T-helper 1 cell treated with Interleukin-12 subunit alpha and Interleukin-12 subunit beta and Interleukin-4 antibody, amounts not matched to agents 30 ng/mL and 1 ng/mL, for 36 hours (primary cell): ENCODE results near the gene VPS54. TPM values are rescaled to one million over a fixed set of nuclear protein-coding genes. Genes with fewer than 3 reads are reported as not detected.
"Not testable (repeated sequence)": the region's sequence is repeated elsewhere in the genome, so short reads cannot be mapped to it uniquely, and the experiment has no call there.

Experiments used
- intact Hi-C: fragments of 100-400 bp; cut with micrococcal nuclease; formaldehyde crosslinking; loops from one replicate; pipeline ENCODE4 v1.15.1; 2024
- total RNA-seq: library from RNA; stranded (reverse); gene quantifications from 2 replicates; pipeline ENCODE4 v1.2.3, GENCODE V29; 2022

The VPS54 gene
- total RNA-seq, 1 donor from 2014 or later, result 20.2 TPM

DNA sequence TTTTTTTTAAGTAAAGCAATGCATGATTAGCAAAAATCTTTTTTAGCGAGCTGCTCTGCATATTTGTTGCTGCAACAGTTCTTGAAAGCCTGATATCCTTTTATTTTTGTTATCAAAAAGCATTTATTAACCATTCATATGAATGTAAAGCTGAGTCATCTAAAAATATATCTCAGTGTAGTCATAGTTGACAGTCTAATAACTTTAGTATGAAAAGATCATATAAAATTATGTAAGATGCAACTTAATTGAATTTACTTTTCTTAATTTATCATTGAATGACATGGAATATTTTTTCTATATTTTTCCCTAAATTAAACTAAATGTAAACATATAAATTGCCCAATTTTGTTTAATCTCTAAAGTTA is 169.0 kb downstream of the VPS54 start:
- intact Hi-C loops, result loop anchor here (1.0 kb wide), 1 partner anchor 8 kb away; no protein-coding TSS in a partner anchor

DNA sequence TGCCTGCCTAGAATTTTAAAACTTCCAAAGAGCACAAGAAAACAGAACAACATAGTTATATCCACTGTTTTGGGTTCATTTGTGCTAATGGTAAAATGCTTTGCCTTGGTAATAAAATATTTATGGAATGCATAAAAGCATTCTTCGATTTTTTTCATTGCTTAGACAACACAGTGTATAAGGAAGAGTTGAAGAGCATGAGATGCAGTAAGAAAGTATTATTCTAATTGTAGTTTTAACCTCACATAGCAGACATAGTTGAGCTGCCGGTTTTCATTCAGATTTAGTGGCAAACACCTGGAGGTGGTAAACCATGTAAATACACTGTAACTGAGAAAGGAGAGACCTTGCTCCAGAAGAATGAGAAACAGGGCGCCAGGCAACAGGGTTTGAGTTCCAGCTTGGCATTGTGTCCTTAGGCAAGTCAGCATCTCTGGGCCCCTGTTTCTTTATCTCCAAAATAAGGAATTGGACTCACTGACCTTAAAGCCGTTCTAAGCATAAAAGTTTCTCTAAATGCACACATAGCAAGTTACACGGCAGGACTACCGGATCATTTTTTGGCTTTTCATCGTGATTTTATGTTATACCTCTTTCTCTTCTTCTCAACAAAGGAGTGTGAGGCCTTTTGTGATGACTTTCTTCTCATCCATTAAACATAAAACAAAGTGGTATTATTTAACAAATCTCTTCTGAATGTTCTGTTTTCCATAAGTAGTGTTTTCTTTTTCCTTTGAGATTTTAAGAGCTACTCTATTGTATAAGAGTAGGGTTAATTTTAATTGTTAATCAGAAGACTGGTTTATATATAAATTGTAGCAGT is 169.6 kb downstream of the VPS54 start:
- intact Hi-C loops, result loop anchor here (1.0 kb wide), 1 partner anchor 7 kb away; no protein-coding TSS in a partner anchor

DNA sequence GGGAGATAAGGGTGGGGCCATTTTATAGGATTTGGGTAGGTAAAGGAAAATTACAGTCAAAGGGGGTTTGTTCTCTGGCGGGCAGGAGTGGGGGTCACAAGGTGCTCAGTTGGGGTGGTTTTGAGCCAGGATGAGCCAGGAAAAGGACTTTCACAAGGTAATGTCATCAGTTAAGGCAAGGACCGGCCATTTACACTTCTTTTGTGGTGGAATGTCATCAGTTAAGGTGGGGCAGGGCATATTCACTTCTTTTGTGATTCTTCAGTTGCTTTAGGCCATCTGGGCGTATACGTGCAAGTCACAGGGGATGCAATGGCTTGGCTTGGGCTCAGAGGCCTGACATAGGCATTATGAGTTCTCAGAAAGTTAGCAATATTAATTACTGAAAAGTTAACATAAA is 171.7 kb downstream of the VPS54 start:
- intact Hi-C loops, result not testable (repeated sequence)

DNA sequence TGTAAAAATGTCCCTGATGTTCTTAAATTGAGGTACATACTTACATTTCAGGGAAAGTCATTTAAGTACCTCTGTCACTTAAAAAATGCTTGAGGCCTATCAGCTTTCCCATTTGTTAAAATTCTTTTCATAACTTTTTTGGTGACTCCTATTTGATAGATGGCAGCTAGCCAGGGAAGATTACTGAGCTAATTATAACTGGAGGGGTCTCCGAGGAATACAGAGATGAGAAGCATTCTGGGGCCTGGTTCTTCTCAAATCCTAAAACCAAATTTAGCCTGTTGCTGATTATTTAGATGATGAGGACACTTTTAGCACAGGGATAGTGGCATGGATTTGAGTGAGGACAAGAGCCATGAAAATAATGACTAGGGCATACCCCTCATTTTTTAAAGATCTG is 172.7 kb downstream of the VPS54 start:
- intact Hi-C loops, result no loop called here

DNA sequence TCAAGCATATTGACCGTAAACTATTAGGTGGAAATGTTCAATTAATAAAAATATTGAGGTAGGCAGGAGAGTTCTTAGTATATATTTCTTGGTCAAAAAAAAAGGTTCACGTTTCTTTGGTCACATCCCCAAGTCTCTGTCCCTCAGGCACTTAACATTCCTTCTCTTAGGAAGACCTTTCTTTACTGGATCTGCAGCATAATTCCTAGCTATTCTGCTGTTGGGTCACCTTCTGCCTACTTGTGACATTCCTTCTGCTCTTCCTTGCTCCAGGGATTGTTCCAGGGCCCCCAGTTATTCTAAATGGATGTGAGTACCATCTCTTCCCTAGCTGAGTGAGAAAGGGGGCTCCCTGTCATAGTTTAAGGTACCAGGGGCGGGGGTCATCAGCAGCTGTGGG is 173.4 kb downstream of the VPS54 start:
- intact Hi-C loops, result no loop called here

DNA sequence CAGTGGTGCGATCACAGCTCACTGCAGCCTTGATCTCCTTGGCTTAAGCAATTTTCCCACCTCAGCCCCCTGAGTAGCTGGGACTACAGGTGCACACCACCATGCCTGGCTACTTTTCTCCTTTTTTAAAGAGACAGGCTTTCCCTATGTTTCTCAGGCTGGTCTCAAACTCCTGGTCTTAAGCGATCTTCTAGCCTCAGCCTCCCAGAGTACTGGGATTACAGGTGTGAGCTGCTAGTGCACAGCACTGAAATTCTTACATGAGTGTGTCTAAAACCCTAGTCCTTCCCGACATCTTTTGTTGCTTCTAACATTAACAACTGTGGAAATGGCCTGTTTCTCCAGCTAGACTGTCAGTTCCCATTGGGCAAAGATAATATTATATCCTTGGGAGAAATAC is 174.6 kb downstream of the VPS54 start:
- intact Hi-C loops, result loop anchor here (5.0 kb wide), 7 partner anchors 193 to 1588 kb away; partner anchors contain the start of genes SERTAD2 and SPRED2

DNA sequence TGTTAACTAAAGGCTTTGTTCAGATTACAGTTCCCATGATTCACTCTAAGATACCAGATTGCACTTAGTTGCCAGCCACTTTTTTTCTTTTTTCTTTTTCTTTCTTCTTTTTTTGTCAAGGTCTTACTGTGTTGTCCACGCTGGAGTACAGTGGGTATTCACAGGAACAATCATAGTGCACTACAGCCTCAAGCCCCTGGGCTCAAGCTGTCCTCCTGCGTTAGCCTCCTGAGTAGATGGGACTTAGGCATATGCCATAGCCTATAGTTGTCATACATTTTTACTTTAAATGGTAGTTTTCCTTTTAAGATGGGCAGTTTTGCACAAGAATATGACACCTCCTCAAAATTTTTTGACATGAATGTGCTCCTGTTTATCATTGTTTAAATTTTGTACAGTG is 175.4 kb downstream of the VPS54 start:
- intact Hi-C loops, result loop anchor here (5.0 kb wide), 7 partner anchors 194 to 1589 kb away; partner anchors contain the start of genes SERTAD2 and SPRED2

DNA sequence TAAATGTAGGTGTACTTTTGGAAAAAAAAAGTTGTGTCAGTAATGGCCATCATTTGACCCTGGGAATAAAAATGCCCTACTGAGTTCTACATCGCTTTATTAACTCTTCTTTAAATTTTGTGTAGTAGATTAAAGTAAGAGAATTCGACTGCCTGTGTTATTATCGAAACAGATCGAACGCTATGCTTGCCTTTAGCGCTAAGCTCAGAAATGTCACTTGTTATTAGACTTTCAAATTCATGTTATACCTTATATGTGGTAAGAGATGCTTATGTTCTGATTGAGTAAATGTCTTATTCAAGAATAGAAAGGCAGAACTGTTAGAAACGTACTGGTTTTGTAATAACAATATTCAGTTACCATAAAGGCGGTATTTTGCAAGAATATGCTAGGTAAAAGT is 176.1 kb downstream of the VPS54 start:
- intact Hi-C loops, result loop anchor here (5.0 kb wide), 7 partner anchors 194 to 1589 kb away; partner anchors contain the start of genes SERTAD2 and SPRED2

DNA sequence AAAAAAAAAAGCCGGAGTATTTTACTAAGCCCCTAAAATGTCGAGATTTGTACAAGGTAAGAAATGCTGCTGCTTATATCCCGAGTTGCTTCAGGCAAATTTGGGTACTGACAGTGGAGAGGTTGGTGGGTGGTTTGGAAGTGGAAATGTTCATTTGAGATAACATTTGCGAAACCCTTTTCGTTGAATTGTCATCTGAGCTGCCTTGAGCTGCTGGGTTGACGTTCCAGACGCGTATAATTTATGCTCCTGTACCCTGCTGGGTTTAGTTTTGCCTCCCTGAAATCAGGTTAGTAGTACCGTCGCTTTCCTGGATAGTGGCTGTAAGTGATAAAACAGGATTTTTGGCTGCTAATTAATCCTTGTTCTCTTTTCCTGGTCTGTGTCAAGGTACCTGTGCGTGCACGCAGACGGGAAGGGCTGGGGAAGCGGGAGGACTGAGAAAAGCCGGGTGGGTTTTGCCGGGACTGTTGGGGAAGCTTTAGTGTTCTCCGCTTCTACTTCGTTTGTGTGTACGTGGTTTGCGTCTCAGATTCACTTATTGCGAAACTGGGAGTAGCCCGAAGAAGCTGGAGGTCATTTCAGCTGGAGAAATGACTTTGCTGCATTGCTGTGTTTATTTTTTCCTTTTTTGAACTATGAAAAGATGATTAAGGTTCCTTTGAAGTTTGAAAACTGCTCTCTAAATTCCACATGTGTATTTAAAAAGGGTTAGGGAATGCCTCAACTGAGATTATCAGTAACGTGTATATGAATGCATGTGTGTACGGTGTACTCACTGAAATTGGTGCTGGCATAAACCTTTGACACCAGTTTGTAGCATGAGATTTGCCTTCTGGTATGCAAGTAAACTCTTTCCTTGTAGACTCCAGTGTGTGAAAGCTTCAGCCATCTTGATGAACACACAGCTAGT is 176.8 kb downstream of the VPS54 start:
- intact Hi-C loops, result loop anchor here (1.0 to 5.0 kb wide), 10 partner anchors 8 to 1590 kb away; partner anchors contain the start of genes EHBP1, SERTAD2 and SPRED2

Other genes starting within 250 kb of the VPS54 start
- gene UGP2, start 177.5 kb downstream of the VPS54 start, total RNA-seq, result 106 and 111 TPM in 2 replicates
- gene PELI1, start 125.0 kb upstream of the VPS54 start, total RNA-seq, result 48.8 and 55.6 TPM in 2 replicates